Adrenal gland (tissue), 5 donors: ENCODE measurements around the gene REEP2.

ENCODE experiments used
- CTCF ChIP-seq, 6 experiments: fragments of 450-650 bp in 4 of 6; fragments of 200-600 bp in 2 of 6; sonication (generic) in 1 of 6; IDR thresholded peaks; 1 replicate in 5 of 6; 2 replicates in 1 of 6; pipeline versions ENCODE4 v1.5.1 to v1.8.0; 2016 to 2021; ENCODE audit warnings: antibody characterized with exemption in 6 of 6, mild to moderate bottlenecking in 2 of 6, moderate library complexity in 1 of 6
- POLR2A ChIP-seq, 2 donors: fragments of 450-650 bp; IDR thresholded peaks; one replicate each; pipeline ENCODE4 v1.6.1; 2017; ENCODE audit warnings: antibody characterized with exemption in 2 of 2, mild to moderate bottlenecking in 2 of 2, moderate library complexity in 1 of 2
- donor health status: DM: no; HTN: no; CAD: no.

DNA sequence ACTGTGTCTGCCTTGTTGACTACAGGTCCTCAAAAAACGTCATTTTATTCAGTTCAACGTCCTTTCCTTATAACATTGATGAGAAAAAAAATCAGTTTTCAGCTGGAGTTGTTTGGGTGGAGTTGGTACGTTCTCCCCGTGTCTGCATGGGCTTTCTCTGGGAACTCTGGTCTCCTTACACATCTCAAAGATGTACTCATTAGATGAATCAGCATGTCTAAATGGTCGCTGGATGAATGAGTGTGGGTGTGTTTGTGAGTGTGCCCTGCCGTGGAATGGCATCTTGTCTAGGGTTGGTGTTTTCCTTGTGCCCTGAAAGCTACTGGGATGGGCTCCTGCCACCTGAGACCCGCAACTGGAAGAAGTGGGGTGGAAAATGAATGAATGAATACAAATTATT is 56.5 kb downstream of the REEP2 start:
- TF ChIP-seq POLR2A (IDR thresholded peaks at IDR 0.05), result no peak
- no peak for TF ChIP-seq CTCF (IDR thresholded peaks at IDR 0.05)
